CD4-positive, alpha-beta T cell treated with Interleukin-6 for 4 hours (primary cell): ENCODE measurements around the gene PRSS2.
A peak's percentile ranks its signal among the peaks of the same experiment; 100 is the strongest.
"Not testable (repeated sequence)": the region's sequence is repeated elsewhere in the genome, so short reads cannot be mapped to it uniquely, and the experiment has no call there.

Source experiments
- DNase-seq: peaks from one replicate; pipeline ENCODE4 v3.0.0-alpha.2; 2020; ENCODE audit warnings: mixed read lengths

Gene PRSS2

DNA sequence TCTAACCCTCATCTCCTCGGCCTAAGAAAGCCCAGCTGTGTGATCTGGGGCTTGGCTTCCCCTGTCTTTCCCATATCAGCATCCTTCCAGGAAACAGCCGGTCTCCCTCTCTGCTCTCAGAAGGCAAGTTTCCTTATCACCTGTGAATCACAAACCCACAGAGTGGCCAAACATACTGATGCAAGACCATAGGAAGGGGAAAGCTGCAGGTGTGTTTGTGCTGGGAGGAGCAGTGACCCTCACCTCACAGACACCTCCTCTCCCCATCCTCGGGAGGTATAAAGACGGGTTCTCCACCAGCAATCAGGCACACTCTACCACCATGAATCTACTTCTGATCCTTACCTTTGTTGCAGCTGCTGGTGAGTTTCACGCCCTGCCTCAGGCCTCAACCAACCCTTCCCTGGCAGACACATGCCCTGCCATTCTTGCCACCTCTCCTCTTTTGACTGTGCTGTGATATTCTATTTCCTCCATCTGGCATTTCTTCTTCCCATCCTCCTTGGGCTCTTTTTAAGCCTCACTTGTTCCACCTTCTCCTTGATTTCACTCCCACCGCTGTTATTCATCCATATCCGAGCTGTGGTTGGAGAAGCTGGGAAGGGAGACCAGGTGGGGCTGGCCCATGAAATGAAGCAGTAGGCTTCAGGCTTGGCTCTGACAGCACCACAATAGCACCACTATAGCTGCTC lies at the start of gene PRSS2:
PRSS2 (plus strand) TSS at position 310 of the 692 bp plus-strand sequence; CDS start at position 323, 13 bp downstream.
- DNase-seq = no peak

DNA sequence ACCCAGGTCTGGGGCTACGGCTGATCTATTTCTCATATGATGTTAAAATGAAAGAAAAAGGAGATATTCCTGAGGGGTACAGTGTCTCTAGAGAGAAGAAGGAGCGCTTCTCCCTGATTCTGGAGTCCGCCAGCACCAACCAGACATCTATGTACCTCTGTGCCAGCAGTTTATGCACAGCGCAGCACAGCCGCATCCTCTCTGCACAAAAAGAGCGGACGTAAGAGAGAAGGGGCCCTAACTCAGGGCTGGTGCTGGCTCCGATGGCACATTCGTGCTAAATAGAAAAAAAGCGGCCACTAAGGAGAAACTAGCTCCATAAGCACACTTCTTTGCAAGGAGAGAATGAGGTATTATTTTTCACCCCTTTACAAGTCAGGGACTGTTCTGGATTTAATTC lies 49.8 kb upstream of the PRSS2 start:
- DNase-seq = no peak

DNA sequence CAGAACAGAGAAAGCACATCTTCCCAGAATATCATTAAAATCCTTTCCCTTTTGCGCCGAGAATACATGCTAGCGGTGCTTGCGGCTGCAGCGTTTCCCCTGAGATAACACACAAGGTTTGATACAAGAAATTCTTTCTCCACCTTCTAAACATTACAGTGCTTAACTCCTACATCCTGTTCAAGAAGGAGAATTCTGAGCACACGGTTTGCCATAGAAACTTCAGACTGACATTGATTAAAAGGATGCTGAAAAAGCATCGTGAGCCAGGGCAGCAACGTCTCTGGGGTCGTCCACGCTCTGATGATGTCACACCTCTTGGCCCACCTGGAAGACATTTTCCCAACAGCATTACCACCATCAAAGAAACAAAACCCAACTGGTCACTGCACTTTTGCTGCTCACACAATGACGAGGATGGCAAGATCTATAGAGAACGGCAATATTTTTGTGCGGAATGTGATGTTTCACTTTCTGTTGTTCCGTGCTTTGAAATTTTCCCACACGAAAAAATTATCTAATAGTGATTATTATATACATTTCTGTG lies 48.4 kb upstream of the PRSS2 start:
- DNase-seq = no peak

DNA sequence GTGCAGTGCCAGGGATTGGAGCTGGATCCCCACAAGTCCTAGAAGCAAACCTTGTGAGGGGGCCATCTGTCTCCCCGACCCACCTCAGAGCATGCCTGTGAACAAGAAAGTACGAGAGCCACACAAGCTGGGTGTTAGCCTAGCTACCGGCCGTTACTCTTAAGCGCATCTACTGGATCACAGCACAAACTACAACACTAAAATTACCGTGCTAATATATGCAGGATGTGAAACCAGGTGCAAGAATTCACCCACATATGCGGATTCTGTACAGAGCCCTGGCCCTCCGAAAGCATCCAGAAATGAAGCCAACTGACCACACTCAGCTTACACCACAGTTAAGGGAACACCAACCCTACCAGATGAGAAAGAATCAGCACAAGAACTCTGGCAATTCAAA lies 37.5 kb upstream of the PRSS2 start:
- DNase-seq = no peak

DNA sequence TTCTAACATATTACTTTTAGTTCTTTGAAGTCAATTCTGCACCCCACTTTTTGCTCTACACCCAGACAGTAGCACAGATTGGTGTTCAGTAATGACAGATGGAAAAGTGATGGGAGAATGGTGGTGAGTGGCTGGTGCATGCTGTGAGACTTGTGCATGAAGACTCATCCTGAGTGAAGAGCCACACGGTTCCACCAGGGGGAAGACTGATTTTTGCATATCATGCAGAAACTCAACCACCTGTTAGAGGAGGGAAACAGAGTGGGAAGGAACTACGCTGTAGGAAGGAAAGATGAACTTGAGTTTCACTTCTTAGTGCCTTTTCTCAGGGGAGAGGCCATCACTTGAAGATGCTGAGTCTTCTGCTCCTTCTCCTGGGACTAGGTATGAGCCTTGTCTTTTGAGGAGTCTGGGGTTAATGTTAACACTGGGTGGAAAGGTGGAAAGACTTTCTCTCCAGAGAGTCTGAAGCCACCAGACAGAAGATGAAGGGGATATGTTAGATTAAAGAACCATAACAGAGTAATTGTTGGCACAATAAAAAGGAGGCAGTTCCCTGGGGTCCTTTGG lies 30.8 kb upstream of the PRSS2 start:
- peak; percentile 16 for DNase-seq

DNA sequence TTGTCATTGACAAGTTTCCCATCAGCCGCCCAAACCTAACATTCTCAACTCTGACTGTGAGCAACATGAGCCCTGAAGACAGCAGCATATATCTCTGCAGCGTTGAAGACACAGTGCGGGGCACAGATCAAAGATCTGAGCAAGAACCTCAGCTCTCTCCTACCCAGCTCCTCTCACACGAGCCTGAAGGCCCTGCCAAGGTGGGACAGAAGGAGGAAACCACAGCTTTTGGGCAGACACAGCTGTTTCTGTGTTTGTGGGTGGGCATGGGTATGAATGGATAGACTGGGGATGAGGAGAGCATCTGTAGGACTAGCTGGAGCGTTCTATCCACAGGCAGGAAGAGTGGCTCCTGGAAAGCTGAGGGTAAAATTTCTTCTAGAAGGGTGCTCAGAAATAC lies 30.0 kb upstream of the PRSS2 start:
- no peak for DNase-seq

DNA sequence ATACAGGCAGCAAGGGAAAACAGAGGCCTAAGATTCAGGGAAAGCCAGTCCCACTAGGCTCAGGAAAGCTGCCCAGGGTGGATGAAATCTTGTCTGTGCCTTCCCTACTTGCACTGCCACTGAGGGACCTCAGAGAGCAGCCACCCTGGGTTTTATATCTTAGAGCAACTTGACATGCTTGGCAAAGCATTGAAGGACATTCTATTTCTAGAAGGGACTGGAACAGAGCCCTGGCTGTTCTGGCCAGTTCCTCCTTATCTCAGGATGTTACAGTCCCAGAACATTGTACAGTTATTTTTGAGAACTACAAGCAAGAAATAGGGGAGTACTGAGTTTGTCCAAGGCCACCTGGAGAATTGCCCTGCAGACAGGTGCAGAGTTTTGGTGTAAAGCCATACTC lies 28.8 kb upstream of the PRSS2 start:
- not testable (repeated sequence) for DNase-seq

DNA sequence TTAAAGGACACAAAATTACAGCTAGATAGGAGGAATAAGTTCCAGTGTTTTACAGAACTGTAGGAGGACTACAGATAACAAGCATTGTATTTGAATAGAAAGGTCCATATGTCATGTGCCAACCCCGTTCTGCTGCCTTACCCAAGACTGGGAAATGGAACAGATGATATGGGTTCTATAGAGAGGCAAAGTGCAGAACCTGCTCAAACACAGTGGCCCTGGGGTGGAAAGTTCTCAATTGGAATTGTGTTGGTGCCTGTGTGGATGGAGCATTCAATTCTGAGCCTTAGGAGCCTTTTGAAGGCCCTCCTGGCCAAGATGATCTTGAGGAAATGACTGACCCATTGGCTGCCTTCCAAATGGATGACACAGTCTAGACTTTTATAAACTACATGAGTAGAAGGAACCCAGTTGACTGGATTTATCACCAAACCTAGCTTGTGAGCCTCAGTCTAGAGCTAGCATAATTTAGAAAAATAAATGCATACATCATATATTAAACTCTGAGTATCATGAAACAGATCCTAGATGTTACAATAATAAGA lies 25.6 kb upstream of the PRSS2 start:
- no peak for DNase-seq

DNA sequence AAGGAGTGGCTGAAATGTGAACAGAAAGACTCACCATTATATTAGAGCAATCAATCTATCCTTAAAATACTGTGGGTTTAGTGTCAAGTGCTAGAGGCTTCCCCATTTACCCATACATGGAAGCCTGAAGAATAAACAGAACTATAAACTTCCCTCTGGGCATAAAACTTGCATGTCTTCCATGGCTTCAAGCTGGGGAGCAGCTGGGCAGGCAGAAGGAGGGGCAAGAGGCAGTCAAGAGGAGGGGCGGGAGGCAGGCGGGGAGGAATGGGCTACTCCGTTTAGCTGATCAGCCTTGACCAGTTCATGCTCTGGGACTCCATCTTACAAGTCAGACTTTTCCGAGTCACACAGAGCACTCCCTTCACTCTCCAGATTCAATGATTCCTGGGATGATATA lies 25.0 kb upstream of the PRSS2 start:
- DNase-seq = no peak

DNA sequence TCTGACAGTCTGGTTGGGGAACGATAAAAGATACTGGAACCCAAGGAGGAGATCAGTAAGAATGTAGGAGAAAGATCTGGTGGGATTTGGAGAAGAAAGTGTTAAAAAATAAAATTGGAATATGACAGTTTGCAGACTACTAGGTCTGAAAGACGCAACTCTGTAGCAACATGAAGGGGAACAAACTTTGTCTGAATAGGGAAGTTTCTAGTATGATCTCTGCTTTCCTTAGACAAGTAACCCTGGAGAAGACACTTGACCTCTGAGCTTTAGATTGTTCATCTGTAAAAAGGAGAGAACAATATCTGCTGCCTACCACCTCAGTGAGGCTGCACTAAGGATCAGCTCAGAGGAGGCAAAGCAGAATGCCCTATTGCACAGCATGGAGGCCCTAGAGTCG lies 24.5 kb upstream of the PRSS2 start:
- no peak for DNase-seq

DNA sequence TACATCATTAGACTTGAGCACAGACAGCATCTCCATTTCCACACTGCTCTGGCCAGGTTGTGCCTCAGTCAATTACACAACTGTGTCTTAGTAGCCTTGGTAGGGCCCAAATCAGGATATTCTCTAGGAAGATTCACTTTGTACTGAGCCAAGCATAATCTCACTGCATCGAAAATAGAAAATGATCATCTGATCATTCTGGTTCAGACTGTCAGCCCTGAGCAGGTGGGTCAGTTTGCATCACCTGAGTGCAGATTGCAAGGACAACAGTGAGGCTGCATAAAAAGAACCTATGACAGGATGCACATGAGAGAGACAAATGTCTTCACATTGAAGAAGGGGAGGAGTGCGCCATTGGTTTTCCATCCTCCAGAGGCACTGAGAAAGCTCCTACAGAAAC lies 22.4 kb upstream of the PRSS2 start:
- DNase-seq = not testable (repeated sequence)

DNA sequence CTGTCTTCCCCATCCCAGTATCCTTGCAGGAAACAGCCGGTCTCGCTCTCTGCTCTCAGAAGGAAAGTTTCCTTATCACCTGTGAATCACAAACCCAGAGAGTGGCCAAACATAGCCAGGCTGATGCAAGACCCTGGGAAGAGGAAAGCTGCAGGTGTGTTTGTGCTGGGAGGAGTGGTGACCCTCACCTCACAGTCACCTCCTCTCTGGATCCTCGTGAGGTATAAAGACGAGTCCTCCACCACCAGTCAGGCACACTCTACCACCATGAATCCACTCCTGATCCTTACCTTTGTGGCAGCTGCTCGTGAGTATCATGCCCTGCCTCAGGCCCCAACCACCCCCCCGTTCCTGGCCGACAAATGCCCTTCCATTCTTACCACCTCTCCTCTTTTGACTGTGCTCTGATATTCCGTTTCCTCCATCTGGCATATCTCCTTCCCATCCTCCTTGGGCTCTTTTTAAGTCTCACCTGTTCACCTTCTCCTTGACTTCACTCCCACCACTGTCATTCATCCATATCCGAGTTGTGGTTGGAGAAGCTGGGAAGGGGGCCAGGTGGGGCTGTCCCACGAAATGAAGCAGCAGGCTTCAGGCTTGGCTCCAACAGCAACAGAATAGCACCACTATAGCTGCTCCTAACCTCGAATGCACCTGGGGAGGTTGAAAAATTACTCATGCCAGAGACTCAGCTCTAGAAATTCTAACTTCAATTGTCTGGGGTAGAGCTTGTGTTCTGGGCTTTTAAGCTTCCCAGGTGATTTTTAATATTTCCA lies 21.4 kb upstream of the PRSS2 start, which contains the start of gene PRSS1:
PRSS1 (plus strand) TSS at position 255 of the 776 bp plus-strand sequence; CDS start at position 268, 13 bp downstream.
- no peak for DNase-seq

DNA sequence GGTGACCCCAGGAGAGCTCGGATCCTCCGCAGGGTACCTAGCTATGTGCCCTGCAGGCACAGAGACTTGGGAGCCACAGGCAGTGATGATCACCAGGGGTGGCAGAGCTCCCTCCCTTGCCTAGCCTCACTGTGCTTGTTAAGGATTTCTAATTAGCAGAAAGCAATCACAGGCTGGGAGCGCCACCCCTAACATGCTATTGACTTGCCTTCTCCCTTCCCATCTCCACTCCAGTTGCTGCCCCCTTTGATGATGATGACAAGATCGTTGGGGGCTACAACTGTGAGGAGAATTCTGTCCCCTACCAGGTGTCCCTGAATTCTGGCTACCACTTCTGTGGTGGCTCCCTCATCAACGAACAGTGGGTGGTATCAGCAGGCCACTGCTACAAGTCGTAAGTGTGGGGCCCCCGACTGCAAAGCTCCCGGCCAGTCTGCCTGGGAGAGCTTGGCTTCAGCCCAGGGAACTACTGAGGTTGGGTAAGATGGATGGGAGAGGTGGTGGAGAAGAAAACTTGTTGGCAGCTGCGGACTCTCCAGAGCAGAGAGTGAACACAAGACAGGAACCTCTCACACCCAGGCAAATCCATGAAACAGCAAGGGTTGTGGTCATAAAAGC lies 20.3 kb upstream of the PRSS2 start:
- DNase-seq = no peak

DNA sequence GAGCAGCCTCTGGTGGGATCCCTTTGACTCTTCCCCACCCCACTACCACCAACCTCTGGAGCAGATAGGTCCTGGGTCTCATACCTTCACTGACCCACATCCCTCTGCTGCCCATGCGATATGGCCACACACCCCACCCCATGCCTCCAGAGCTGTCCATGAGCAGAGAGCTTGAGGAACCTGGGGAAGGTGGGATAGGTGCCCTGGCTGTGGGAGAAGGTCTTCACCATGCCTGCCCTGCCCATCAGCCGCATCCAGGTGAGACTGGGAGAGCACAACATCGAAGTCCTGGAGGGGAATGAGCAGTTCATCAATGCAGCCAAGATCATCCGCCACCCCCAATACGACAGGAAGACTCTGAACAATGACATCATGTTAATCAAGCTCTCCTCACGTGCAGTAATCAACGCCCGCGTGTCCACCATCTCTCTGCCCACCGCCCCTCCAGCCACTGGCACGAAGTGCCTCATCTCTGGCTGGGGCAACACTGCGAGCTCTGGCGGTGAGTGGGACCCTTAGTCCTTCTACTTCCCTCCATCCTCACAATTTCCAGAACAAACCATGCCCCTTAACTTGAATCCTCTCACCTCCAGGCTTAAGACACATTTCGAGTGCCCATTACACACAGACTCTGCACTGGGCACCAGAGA lies 19.1 kb upstream of the PRSS2 start:
- not testable (repeated sequence) for DNase-seq

DNA sequence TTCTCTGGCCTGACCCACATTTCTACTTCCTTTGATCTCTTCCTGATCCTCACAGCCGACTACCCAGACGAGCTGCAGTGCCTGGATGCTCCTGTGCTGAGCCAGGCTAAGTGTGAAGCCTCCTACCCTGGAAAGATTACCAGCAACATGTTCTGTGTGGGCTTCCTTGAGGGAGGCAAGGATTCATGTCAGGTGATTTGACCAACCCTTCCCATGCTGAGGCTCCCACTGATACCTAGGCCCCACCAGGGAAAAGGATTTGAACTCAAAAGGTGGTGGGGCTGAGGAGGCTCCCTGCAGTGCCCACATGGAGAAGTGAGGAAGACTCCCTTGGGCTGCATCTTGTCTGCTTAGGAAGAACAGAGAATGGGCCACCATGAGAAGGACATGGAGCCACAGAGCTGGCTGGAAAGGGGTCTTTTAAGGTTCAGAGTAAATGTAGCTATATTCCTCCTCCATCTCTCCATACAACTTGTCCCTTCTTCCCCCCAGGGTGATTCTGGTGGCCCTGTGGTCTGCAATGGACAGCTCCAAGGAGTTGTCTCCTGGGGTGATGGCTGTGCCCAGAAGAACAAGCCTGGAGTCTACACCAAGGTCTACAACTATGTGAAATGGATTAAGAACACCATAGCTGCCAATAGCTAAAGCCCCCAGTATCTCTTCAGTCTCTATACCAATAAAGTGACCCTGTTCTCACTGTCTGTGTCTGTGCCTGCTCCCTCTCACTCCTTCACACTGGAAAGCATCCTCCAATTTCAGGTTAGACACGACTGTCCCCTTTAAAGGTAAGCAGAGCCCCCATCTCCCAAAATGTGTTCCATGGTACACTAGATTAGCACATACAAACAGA lies 18.2 kb upstream of the PRSS2 start:
- no peak for DNase-seq

DNA sequence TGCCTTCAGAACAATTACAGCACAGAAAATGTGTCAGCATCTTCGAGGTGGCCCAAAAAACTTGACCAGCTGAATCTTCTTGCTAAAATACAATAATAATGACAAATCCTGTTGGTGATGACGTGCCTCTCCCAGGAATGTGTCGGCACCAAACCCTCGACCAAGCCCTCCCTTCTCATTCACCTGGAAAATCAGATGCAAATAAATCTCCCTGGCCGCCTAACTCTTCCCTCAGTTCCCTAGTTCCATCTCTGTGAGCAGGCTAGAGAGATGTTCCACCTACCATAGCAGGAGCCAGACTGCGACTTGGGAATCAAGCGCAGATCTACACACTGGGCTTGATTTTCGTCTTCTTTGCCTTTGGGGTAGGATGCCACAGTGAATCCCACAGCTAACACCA lies 17.4 kb upstream of the PRSS2 start:
- no peak for DNase-seq

DNA sequence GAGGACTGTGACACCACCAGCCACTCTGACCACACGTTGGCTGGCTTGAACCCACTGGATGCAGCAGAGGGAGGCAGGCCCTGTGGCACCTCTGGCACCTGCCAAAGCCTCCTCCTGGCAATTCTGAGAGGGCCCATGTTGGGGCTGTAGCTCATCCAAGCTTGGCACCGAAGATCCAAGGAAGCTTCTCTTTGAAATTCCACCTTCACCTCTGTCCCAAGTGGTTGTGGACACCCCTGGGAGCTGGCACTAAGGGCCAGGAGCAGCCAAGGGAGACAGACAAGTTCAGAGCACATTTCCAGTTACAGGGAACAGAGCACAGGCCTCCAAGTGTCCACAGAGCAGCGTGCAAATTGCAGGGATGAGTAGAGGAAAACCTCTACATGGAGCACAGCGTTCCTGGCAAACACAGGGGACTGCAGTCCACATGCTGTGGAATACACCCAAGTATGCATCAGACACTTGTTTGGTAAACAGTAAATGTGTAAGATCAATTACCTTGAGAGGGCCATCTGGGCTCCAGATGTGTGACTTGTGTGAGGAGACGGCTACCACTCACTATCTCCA lies 16.8 kb upstream of the PRSS2 start:
- not testable (repeated sequence) for DNase-seq

DNA sequence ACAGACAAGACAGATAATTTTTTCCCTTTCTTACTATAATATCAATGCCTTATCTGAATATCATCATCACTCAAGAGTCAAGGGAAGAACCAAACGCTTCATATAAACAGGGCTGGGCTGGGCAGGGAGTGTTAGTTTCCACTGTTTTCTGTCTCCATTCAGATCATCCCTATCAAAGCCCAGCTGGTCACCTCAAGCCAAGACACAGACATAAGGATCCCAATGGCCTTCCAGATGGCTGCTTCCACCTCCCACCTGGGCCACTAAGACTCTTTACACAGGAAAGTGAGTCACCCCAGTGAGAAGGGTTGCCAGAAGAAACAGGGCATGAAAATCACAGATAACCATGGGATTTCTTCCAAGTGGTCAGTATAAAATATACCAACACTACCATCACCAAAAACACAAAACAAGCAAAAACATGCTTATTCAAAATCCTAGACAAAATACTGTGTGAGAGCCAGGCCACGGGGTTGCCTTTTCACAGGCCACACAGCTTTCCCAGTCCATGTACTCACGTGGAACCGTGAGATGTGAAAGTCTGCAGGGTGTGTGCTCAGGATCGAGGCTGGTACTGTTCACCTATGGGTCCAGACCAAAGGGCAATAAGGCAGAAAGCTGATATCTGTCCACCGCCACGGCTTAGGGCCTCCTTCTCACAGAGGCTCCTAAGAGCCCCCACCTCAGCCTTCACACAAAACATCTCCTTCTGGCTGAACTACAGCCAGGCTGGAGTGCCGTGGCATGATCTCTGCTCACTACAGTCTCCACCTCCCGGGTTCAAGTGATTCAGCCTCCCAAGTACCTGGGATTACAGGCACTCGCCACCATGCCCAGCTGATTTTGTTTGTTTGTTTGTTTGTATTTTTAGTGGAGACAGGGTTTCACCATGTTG lies 15.8 kb upstream of the PRSS2 start:
- DNase-seq = no peak

DNA sequence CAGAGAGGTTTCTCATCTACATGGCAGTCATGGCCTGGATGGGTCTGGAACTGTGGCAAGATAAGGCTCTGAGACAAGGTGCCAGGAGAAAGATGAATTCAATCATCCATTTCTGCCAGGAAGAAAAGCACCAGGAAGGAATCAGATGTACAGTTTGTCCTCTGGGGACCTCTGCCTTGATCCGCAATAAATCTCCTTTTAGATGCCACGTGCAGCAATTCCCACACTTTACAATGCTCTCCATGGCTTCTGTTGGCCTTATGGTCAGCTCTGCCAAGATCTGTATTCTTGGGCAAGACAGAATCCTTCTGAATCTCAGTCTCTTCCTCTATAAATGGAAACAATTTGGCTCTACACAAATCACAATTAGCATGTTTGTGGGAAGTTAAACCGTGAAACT lies 12.5 kb upstream of the PRSS2 start:
- not testable (repeated sequence) for DNase-seq

DNA sequence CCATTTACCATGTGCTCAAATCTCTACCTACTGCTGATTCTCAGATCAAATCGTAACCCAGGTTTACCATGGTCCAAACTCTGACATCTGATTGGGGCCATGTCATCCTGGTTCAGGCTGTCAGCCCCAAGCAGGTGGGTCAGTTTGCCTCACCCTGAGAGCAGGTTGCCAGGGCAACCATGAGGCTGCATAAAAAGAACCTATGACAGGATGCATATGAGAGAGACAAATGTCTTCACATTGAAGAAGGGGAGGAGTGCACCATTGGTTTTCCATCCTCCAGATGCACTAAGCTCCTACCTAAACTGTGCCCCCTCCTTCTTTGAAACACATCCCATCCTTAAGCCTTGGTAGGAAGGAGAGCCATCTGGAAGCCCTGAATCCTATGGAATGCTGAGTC lies 11.3 kb upstream of the PRSS2 start:
- DNase-seq = no peak
